IPS-11a (cell line): Measurements from ENCODE around the gene APPL2.

ENCODE experiments used
- H3K4me3 ChIP-seq: one replicate; pipeline ENCODE4 v1.5.1; 2013; ENCODE audit warnings: low read depth, low read length, control low read depth

Gene APPL2

GRCh38 chr12:105223884-105224283, 12.1 kb downstream of the APPL2 start:
- H3K4me3 ChIP-seq, result no peak overlapping the region

DNA sequence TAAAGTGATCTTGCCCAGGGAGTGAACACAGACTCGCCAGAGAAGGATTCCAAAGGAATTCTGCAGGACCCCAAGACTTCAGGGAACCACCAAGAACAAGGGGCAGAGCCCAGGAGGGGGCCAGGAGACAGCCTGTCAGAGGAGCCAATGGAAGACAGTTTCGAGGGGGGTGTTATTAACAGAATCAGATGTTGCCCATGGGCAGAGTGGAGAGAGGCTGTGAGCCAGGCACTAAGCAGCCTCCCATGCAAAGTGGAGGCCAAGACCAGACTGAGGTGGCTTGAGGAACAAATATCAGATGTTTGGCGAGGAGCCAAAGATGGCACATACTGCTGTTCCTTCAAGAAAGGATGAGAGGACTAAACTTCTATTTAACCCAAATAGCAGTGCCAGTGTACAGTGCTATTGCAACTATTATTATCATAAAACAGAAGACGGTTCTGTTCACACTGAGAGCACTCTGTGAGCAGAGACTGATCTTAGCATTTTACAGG, 12.6 kb downstream of the APPL2 start:
- H3K4me3 ChIP-seq, result no peak overlapping the region

- no peak overlapping the region for H3K4me3 ChIP-seq
Measured at GRCh38 chr12:105222726-105223351, 13.1 kb downstream of the APPL2 start.

DNA sequence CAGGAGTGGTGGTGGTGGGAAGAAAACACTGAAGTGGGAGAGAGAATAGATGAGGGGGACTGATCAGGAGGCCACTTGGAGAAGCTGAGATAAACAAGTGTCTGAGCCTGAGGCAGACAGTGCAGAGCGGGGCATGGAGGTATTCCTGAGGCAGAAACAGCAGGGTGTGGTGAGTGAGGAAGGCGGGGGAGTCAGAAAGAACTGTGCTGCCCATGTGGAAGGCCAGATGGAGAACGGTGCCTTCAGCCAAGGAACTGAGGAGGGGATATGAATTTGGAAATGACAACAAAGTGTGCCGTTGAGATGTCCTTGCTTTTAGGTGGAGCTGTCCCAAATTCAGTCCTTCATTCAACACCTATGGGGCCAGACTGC, 13.7 kb downstream of the APPL2 start:
- H3K4me3 ChIP-seq, result no peak overlapping the region

- H3K4me3 ChIP-seq, result no peak overlapping the region
Measured at GRCh38 chr12:105221583-105222283, 14.2 kb downstream of the APPL2 start.

DNA sequence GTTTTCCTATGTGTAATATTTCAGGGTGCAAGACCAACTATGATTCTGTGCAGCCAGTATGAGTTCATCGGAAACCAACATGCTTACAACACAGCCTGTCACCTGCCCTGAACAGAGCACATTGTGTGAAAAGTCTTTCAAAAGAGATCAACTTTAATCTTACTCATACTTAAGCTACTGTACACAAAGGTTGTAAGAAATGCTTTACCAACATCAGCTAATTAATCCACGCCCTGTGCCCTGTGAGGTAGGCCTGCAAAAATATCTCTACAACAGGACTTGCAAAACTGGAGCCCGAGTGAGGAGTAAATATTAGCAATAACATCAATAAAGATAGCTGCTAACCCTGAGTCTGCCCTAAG, 15.1 kb downstream of the APPL2 start:
- no peak overlapping the region for H3K4me3 ChIP-seq

DNA sequence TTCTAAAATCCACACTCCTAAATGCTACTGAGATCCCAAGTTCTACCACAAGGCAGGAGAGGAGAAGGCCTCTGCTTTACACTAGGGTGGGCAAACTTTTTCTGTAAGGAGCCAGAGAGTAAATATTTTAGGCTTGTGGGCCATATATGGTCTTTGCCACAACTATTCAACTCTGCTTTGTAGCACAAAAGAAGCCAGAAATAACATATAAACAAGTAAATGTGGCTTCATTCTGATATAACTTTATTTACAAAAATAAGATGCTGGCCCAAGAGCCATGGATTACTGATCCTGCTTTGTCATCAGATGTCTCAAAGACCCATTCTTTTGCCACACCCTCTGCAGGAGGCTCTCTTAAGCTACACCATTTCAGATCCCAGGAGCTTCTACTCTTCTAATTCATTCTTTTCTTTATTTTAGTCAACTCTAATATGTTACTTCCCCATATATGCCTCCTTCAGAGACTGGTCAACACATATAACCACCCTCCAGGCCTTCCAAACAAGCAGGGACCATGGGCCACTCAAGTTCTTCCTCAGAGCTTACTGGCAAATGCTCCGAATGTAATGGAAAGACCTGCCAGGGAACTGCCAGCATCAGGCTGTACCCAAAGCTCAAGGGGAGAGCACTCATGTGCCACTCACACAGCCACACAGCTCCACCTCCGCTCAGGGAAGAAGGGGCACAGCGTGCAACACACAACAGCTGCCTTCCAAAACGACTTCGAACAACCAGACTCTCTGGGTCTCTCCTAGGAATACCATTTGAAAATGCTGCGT, 15.6 kb downstream of the APPL2 start:
- no peak overlapping the region for H3K4me3 ChIP-seq

- H3K4me3 ChIP-seq, result no peak overlapping the region
Measured at GRCh38 chr12:105219261-105220028, 16.5 kb downstream of the APPL2 start.

DNA sequence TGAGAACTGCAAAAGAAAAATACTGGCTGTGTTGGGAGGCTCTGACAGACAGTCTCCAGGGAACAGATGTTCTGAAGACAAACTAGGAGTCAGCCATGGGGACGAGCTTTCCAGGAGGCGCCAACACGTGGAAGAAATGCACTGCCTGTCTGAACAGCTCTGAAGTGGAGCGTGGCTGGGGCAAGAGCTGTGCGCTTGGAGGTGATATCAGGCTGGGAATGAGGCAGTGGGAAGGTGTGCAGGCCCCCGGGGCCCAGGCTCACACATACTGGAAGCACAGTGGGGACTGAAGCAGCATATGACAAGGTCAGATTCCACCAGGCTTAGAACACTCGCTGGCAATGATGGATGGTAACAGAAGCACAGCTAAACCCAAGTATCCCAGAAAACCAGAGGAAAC, 17.5 kb downstream of the APPL2 start:
- H3K4me3 ChIP-seq, result no peak overlapping the region

DNA sequence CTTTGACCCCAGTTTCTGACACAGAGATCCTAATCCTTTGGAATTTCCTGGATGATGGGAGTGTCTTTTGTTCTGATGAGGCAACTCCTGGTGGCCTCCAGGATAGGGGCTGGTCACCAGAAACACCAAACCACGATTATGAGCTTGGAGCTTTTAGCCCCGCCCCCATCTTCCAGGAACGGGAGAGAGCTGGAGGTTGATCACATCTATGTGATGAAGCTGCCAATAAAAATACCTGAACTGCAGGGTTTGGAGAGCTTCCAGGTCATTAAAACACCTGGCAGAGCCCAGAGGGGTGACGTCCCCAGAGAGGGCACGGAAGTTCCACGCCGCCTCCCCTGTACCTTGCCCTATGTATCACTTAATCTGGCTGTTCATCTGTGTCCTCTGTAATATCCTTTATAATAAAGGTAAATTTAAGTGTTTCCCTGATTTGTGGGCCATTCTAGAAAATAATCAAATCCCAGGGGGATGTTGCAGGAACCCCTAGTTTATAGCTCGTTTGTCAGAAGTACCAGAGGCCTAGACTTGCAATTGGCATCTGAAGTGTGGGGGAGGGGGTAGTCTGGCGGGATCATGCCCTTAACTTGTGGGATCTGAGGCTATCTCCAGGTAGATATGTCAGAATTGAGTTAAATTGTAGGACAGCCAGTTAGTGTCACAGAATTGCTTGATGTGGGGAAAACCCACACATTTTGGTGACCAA, 21.2 kb downstream of the APPL2 start:
- no peak overlapping the region for H3K4me3 ChIP-seq

DNA sequence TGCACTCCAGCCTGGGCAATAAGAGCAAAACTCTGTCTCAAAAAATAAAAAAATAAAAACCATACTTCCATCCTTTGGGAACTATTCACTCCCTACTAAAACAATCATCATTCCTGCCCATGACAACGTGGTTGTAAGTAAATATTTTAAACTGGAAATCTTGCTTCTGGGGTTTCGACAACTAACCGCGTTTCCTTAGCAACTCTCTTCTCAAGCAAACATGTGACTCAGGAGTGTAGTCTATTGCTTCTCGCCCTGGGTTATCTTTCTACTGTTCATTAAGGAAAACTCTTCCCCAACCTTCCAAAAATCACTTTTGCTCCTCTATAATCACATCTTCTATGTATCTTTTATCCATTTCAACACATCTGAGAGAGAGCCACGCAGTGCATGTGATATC, 21.8 kb downstream of the APPL2 start:
- H3K4me3 ChIP-seq, result no peak overlapping the region

- no peak overlapping the region for H3K4me3 ChIP-seq
Measured at GRCh38 chr12:105212438-105212837, 23.5 kb downstream of the APPL2 start.

- H3K4me3 ChIP-seq, result no peak overlapping the region
Measured at GRCh38 chr12:105209091-105209490, 26.9 kb downstream of the APPL2 start.

GRCh38 chr12:105206686-105207374, 29.1 kb downstream of the APPL2 start:
- no peak overlapping the region for H3K4me3 ChIP-seq

GRCh38 chr12:105205322-105206048, 30.5 kb downstream of the APPL2 start:
- H3K4me3 ChIP-seq, result no peak overlapping the region

GRCh38 chr12:105204916-105205315, 31.1 kb downstream of the APPL2 start:
- no peak overlapping the region for H3K4me3 ChIP-seq

DNA sequence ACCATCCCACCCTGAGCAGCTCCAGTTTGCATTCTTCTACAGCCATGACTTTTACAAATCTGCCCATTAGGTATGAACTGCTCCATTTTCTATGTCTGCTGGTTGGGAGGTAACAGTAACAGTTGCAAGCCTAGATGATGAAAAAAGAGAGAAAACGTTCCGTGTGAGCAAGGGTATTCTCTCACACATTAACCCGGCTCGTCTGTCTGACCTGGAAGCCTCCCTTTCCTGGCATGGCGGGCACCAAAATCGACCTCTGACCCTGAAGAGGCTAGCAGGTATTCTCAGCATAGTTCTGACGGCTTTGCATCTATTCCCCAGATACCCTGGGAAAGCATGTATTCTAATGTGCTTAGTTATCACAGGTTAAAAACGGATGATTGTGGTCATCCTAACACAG, 31.8 kb downstream of the APPL2 start:
- no peak overlapping the region for H3K4me3 ChIP-seq

GRCh38 chr12:105202202-105202601, 33.8 kb downstream of the APPL2 start:
- no peak overlapping the region for H3K4me3 ChIP-seq

DNA sequence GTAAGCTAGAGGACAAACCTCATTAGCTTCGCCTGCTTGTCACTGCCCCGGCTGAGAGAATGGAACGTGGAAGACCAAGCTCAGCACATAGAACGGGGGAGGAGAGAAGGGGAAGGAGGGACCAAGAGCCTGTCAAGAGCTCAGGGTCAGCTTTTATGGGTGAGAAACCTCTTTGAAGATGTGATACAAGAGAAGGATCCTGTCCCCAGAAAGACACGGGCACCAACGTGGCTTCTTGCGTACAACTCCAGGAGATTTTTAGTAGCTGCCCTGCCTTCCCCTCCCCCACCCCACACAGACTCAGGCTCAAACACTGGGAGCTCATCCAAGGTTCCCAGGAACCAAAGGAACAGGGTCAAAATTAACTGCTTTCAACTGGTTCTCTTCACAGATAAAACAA, 34.7 kb downstream of the APPL2 start:
- no peak overlapping the region for H3K4me3 ChIP-seq
